Astrocyte of the spinal cord (primary cell): ENCODE measurements around the gene TMEM54.

ENCODE experiments used
- DNase-seq: peaks from one replicate; pipeline ENCODE4 v3.0.0; 2011; ENCODE audit warnings: low read depth, low spot score
- H3K4me3 ChIP-seq: 2 replicates; pipeline ENCODE4 v1.5.1; 2011; ENCODE audit warnings: low read depth, mild to moderate bottlenecking, low read length, moderate library complexity
- CTCF ChIP-seq: IDR thresholded peaks from 2 replicates; pipeline ENCODE4 v1.5.1; 2012; ENCODE audit warnings: low read depth, mild to moderate bottlenecking, low read length, inconsistent platforms
- in situ Hi-C: cut with HindIII; loops from 2 replicates; pipeline ENCODE4 v1.10.0; 2017; ENCODE audit warnings: low sequenced_read_pairs

Gene TMEM54

GRCh38 chr1:32877211-32878110 is 23.7 kb downstream of the TMEM54 start:
- no peak overlapping the region for H3K4me3 ChIP-seq
- no peak for TF ChIP-seq CTCF
- in situ Hi-C loops: no loop called here
- DNase-seq: no peak

- in situ Hi-C loops: no loop called here
- peak; percentile 29 for DNase-seq
- H3K4me3 ChIP-seq: no peak overlapping the region
- peak; percentile 94 for TF ChIP-seq CTCF
Observed at GRCh38 chr1:32876341-32877210, 24.6 kb downstream of the TMEM54 start.

- in situ Hi-C loops: no loop called here
- no peak overlapping the region for H3K4me3 ChIP-seq
- no peak for DNase-seq
- TF ChIP-seq CTCF: no peak
Observed at GRCh38 chr1:32874860-32875752, 26.1 kb downstream of the TMEM54 start.

- in situ Hi-C loops: no loop called here
- H3K4me3 ChIP-seq: no peak overlapping the region
- no peak for TF ChIP-seq CTCF
Observed at GRCh38 chr1:32873484-32873883, 27.7 kb downstream of the TMEM54 start.

GRCh38 chr1:32872192-32872460 is 29.1 kb downstream of the TMEM54 start:
- H3K4me3 ChIP-seq: peak overlapping the region; percentile 48
- TF ChIP-seq CTCF: no peak
- in situ Hi-C loops: no loop called here
- DNase-seq: no peak

More at GRCh38 chr1:32873484-32873883, 27.7 kb downstream of the TMEM54 start:
- no peak for DNase-seq
